ENCODE results near the gene AGAP3.

Gene AGAP3

DNA sequence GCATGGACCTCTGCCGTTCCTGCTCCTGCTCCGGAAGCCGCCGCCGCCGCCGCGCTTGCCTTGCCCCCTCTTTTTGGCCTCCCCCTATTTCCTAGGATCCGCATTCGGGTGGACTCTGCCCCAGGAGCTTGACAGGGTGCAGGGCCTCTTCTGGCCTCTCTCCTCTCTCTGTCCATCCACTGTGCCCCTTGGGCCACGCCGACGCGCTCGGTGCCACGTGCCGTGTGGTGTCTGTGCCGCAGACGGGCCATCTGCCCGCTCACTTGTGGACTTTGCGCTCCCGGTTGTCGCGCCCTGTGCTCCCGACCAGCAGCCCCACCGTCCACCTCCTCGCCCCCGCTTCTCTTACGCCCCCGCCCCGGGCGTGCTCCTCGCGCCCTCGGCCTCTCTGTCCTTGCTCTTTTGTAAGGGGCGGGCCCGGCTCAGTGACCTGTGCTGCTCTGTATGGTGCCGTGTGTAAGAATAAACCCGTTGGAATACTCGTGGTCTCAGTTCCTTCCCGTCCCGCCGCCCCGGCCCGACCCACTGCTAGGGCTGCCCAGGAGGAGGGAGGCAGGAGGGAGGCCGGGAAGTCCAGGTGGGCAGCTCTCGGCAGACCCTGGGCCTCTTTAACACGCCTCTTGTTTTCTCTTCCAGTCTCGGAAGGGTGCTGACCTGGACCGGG is 37.0 kb downstream of the AGAP3 start:
- no peak for DNase-seq (ENCODE audit: low read depth in 2 of 2)

GRCh38 chr7:151123822-151124464 is 37.7 kb downstream of the AGAP3 start:
- DNase-seq (ENCODE audit: low read depth in 2 of 2) = peak; percentile 50 to 53

GRCh38 chr7:151124481-151124880 is 38.2 kb downstream of the AGAP3 start:
- DNase-seq (ENCODE audit: low read depth in 2 of 2) = no peak

- no peak for DNase-seq (ENCODE audit: low read depth in 2 of 2)
These were observed 38.7 kb downstream of the AGAP3 start for GRCh38 chr7:151124899-151125399.

- no peak for DNase-seq (ENCODE audit: low read depth in 2 of 2)
These were observed 39.2 kb downstream of the AGAP3 start for GRCh38 chr7:151125470-151125845.

- DNase-seq (ENCODE audit: low read depth in 2 of 2) = no peak
These were observed 39.7 kb downstream of the AGAP3 start for GRCh38 chr7:151125846-151126481.

DNA sequence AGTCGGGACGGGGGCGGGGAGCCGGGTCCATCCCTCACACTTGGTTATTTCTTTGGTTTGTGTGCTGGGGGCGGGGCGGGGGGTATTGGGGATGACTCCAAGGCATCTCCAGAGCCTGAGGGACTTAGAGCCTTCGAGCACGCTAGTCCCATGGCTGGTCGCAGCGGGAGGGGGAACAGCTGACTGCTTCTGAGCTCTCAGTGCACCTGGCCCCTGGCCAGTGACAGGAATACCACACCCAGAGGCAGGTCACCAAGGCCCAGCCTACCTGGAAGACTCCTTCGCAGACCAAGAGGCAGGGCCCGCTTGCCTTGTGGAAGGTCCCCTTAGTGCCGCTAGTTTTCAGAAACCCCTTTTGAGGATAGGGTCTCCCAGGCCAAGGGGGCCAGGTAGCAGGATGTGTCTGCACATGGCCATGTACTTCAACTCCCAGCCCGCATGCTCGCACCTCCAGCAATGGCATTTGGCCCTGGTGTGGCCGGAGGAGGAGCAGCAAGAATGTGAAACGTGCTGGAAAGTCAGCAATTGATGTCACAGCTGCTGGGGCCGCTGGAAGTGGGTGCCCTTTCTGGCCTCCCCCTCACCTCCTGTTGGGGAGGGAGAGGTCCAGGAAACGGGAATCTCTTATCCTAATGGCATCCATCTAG is 40.3 kb downstream of the AGAP3 start:
- DNase-seq (ENCODE audit: low read depth in 2 of 2) = no peak

DNA sequence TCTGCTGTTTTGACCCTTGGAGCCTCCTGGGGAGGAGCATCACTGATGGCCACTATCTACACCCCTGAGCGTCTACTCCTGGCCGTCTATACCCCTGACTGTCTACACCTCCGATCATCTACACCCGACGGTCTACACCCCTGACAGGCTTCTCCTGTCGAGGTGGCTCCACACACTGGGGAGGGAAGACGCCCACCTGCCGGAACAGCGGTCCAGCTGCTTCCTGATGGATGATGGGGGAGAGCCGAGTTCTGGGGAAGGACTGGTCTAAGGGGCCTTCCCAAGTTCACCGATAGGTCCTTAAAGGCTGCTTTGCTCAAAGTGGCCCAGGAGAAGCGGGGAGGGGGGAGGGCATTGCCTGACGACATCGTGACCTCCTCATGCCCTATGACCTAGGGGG is 41.9 kb downstream of the AGAP3 start:
- DNase-seq (ENCODE audit: low read depth in 2 of 2) = no peak

DNA sequence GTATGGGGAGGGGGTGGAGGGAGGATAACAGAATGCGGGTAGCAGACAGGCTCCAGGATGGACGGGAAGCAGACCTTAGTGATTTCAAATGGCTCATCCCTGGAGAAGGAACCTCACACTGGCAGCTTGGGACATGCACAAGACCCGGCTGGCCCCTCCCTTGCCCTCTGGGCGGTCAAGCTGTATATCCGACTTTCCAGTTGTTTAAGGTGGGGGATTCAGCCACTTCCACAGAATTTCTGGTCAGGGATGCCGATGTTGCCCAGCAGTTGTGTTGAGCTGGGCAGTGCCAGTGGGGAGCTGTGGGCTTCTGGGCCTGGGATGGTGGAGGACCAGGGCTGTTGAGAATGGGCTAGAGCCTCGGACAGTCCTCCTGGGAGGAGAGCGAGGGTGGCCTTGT is 42.4 kb downstream of the AGAP3 start:
- no peak for DNase-seq (ENCODE audit: low read depth in 2 of 2)

DNA sequence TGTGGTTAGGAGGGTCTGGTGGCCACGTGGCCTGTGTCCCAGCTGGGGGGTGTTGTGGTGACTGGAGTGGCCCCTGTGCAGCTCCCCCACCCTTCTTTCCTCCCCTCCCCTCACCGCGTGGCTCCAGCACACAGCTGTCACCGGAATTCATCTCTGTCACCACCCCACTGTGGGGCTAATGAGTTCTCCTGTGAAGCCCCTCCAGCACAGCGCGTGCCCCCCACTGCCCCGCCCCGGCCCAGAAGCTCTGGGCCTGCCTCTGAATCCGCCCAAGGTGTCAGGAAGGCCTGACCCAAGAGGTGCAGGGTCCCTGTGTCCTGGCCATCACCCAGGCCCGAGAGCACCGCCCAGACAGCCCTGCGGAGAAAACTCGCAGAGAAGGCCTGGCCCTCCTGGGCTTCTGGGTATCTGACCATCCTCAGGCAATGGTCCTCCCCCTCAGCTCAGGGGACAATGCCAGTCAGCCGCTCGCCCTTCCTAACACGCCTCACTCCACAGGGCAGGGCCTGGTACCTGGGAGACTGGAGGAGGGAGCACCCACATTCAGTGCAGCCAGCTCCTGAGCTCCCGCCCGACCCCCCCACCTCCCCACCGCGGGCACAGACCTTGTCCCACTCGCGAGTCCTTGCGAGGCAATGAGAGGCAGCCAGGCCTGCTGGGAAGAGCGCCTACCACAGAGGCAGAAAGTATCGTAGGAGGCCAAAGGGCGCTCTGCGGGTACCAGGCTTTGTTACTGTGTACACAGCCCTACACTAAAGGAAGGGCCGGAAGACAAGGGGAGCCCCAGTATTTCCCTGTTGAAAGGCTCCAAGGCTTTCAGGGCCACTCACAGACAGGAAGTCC is 43.1 kb downstream of the AGAP3 start:
- DNase-seq (ENCODE audit: low read depth in 2 of 2) = no peak

GRCh38 chr7:151129960-151130591 is 43.8 kb downstream of the AGAP3 start:
- no peak for DNase-seq (ENCODE audit: low read depth in 2 of 2)

- DNase-seq (ENCODE audit: low read depth in 2 of 2) = no peak
These were observed 44.5 kb downstream of the AGAP3 start for GRCh38 chr7:151130741-151131157.

- no peak for DNase-seq (ENCODE audit: low read depth in 2 of 2)
These were observed 44.9 kb downstream of the AGAP3 start for GRCh38 chr7:151131224-151131591.

GRCh38 chr7:151131592-151132293 is 45.5 kb downstream of the AGAP3 start:
- no peak for DNase-seq (ENCODE audit: low read depth in 2 of 2)

DNA sequence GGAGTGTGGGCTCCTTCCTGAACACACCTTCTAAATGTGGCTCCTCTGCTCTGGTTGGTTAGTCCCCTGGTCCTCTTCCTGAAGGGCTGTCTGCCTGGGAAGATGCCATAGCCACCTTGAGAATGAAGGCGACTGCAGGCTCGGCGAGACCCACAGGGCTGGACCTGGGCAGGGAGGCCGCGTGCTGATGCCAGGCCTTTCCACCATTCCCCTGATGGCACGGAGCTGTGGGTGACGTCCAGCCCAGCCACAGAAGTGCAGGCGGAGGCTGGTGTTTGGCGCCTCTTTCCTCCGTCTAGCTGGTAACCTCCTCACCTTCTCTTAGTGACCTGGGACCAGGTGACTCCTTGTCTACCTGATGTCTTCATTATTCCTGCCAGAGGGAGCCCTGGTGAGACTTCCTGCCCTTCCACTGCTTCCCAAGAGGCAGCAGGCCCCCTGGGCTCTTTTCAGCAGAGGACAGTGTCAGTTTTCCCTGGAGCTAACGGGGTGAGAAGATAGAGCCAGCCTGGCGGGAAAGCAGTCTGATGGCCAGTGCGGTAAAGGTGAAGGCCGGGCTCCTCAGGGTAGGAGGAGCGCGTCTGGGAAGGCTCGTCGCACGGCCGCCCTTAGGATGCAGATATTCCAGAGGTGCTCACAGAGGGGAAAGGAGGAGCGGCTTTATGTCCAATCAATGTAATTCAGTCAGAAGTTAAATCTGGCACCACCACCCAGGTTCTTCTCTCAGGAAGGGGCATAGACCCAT is 46.4 kb downstream of the AGAP3 start:
- DNase-seq (ENCODE audit: low read depth in 2 of 2) = no peak

DNA sequence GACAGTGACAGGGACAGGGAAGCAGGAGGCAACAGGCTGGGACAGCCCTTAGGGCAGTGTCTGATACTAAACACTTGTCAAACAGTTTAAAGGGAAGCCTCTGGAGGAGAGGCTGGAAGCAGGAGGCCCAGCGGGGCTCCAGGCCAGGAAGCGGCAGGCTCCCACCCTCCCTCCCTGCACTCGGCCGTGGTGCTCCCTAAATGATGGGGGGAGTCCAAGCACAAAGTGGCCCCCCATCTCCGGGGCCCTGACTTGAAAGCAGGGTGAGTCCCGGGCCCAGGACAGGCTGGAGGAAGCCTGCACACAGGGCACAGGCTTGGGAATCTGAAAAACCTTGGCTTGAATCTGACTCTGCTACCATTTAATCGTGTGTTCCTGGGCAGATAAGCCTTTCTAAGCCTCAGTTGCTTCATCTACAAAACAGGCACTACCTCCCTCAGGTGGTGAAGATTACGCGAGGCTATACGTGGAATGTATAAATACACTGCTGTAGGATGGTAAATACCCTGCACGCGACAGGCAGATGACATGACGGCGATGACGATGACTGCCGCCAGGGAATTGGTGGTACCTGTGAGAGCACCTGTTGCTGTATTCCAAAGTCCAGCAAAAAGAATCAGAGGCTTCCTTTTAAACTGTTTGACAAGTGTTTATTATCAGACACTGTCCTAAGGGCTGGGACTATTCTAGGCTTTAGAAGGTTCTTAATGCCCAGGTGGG is 47.2 kb downstream of the AGAP3 start:
- DNase-seq (ENCODE audit: low read depth in 2 of 2) = no peak

- DNase-seq (ENCODE audit: low read depth in 2 of 2) = no peak
These were observed 47.9 kb downstream of the AGAP3 start for GRCh38 chr7:151133986-151134742.

GRCh38 chr7:151134743-151135524 is 48.7 kb downstream of the AGAP3 start:
- DNase-seq (ENCODE audit: low read depth in 2 of 2) = no peak
